GM06990 (cell line): ENCODE data around the gene EXOC8.

ENCODE experiments used
- DNase-seq: peaks from one replicate; pipeline ENCODE4 v3.0.0-alpha.2; 2011; ENCODE audit not compliant: insufficient read length; ENCODE audit errors: extremely low read depth
- H3K27me3 ChIP-seq: replicated peaks from 2 replicates; pipeline ENCODE4 v1.6.0; 2011; ENCODE audit warnings: low read length; ENCODE audit not compliant: control insufficient read depth, insufficient read depth
- H3K36me3 ChIP-seq: 2 replicates; pipeline ENCODE4 v1.5.1; 2011; ENCODE audit warnings: low read length; ENCODE audit not compliant: control insufficient read depth, insufficient read depth
- H3K4me3 ChIP-seq: replicated peaks from 2 replicates; pipeline ENCODE4 v1.5.1; 2011; ENCODE audit warnings: low read depth, mild to moderate bottlenecking, control low read depth, low read length
- CTCF ChIP-seq: IDR thresholded peaks from 2 replicates; pipeline ENCODE4 v1.5.1; 2011; ENCODE audit warnings: low read length, control low read depth, mild to moderate bottlenecking, inconsistent platforms; ENCODE audit not compliant: insufficient read depth, poor library complexity, severe bottlenecking

The EXOC8 gene

DNA sequence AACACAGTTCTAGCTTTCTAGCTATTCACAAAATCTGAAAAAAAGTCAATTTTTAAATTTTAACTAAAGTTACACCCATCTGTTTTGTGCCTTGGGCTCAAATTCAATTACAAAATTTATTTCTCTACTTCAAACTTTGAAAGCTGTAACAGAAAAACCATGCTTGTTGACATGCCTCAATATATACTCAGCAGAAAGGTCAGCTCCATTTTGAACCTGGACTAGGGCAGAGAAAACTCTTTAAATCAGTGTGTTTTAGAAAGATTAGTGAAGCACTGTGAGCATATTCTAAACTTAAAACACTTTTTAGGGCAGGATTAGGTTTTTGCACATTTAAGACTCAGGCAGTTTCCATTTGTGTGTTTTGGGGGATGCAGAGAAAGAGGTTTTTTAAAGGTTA lies 34.8 kb upstream of the EXOC8 start:
- no peak for TF ChIP-seq CTCF
- H3K36me3 ChIP-seq = peaks cover 2% of the 10 kb centered on the region; the same call in 1 of the 2 replicates
- H3K27me3 ChIP-seq = no peaks in the 10 kb centered on the region
- DNase-seq = no peak
- no peak overlapping the region for H3K4me3 ChIP-seq

GRCh38 chr1:231369282-231369681 lies 31.6 kb upstream of the EXOC8 start:
- H3K36me3 ChIP-seq = peaks cover 2% of the 10 kb centered on the region; the same call in 1 of the 2 replicates
- no peak for TF ChIP-seq CTCF
- no peak for DNase-seq
- no peaks in the 10 kb centered on the region for H3K27me3 ChIP-seq
- H3K4me3 ChIP-seq = no peak overlapping the region

DNA sequence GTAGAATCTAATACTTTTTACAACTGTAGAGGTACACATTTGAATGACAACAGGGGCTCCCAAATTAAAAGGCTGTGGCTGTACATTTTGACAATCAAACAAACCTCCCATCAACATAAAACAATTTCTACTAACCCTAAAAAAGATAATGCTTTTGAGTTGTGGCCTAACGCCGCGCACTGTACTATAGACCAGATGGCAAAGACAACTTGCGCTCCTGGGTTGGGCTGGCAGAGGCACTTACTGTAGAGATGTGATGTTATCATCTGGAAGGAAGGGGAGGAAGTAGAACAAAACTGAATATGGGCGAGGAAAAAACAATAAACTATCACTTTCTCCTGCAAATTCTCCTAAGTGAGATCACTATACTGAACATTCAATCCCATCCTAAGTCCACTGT lies 26.5 kb upstream of the EXOC8 start:
- no peak for TF ChIP-seq CTCF

GRCh38 chr1:231363624-231364023 lies 26.0 kb upstream of the EXOC8 start:
- H3K4me3 ChIP-seq = no peak overlapping the region
- H3K27me3 ChIP-seq = no peaks in the 10 kb centered on the region
- H3K36me3 ChIP-seq = no peaks in the 10 kb centered on the region; the same call in 1 of the 2 replicates
- no peak for DNase-seq
- no peak for TF ChIP-seq CTCF

More for the DNA sequence above, 26.5 kb upstream of the EXOC8 start:
- Histone ChIP-seq H3K27me3 (no peaks in the 10 kb centered on the region), H3K36me3 (no peaks in the 10 kb centered on the region; the same call in 1 of the 2 replicates), H3K4me3 (no peak overlapping the region)
- no peak for DNase-seq

DNA sequence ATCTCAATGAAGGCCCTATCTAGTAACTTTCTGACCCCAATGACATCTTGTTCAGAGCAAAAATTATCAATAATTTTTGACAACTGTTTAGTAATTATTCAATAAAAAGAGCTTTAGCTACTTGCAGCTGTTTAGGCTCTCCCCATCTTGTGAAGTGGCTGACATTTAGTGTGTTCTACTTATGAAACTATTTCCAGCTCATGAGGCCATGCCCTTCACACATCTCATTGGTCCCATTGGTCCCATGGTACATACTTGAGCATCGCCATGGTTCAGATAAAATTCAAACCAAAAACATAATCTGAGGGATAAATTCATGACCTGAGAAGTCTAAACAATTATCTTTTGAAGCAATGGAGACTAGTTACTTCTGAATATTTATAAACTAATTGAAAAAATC lies 24.7 kb upstream of the EXOC8 start:
- Histone ChIP-seq H3K4me3 (no peak overlapping the region), H3K36me3 (no peaks in the 10 kb centered on the region; the same call in 1 of the 2 replicates), H3K27me3 (no peaks in the 10 kb centered on the region)
- no peak for TF ChIP-seq CTCF
- DNase-seq = no peak

- TF ChIP-seq CTCF = no peak
- H3K36me3 ChIP-seq = no peaks in the 10 kb centered on the region; the same call in 1 of the 2 replicates
- H3K4me3 ChIP-seq = no peak overlapping the region
- no peaks in the 10 kb centered on the region for H3K27me3 ChIP-seq
- DNase-seq = no peak
These were observed 21.5 kb upstream of the EXOC8 start for GRCh38 chr1:231359113-231359512.
